ENCODE results near the gene NKAIN1. TPM values are rescaled to one million over a fixed set of nuclear protein-coding genes. Genes with fewer than 3 reads are reported as not detected.

NKAIN1 gene
- polyA plus RNA-seq, 2 of the 4 experiments (the other 2 are of a cell fraction): 0.74 to 0.80 TPM

GRCh38 chr1:31227891-31228568 lies 11.7 kb downstream of the NKAIN1 start:
- FAIRE-seq: no peak
- no peak for ATAC-seq
- Histone ChIP-seq H3K4me3 (no peak overlapping the region), H3K27ac (no peak overlapping the region), H3K9me3 (no peaks in the 10 kb centered on the region), H3K4me2 (no peak overlapping the region), H3K4me1 (peaks cover 3% of the 10 kb centered on the region; the same call in 1 of the 3 replicates)
- POLR2A ChIA-PET: no interaction called here
- TF ChIP-seq SMC3 (IDR thresholded peaks at IDR 0.05) (no peak), HOXB13 (CRISPR knock-in tag; IDR thresholded peaks at IDR 0.05; ENCODE audit: low read depth) (no peak), CEBPB (IDR thresholded peaks at IDR 0.05) (no peak), RAD21 (conservative IDR thresholded peaks at IDR 0.05 in 1 of 2, IDR thresholded peaks at IDR 0.05 in 1 of 2) (no peak), RARB (CRISPR knock-in tag; IDR thresholded peaks at IDR 0.05) (no peak), RNF2 (IDR thresholded peaks at IDR 0.05; ENCODE audit: borderline replicate concordance, low read depth) (no peak), NPAS2 (CRISPR knock-in tag; IDR thresholded peaks at IDR 0.05; ENCODE audit: borderline replicate concordance) (no peak), CBX8 (IDR thresholded peaks at IDR 0.05) (no peak), ZC3H11A (IDR thresholded peaks at IDR 0.05) (no peak)
- TF ChIP-seq, protein P1, sequence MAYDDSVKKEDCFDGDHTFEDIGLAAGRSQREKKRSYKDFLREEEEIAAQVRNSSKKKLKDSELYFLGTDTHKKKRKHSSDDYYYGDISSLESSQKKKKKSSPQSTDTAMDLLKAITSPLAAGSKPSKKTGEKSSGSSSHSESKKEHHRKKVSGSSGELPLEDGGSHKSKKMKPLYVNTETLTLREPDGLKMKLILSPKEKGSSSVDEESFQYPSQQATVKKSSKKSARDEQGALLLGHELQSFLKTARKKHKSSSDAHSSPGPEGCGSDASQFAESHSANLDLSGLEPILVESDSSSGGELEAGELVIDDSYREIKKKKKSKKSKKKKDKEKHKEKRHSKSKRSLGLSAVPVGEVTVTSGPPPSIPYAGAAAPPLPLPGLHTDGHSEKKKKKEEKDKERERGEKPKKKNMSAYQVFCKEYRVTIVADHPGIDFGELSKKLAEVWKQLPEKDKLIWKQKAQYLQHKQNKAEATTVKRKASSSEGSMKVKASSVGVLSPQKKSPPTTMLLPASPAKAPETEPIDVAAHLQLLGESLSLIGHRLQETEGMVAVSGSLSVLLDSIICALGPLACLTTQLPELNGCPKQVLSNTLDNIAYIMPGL (CRISPR knock-in tag; IDR thresholded peaks at IDR 0.05; ENCODE audit: borderline replicate concordance): no peak
- TF ChIP-seq, protein P2, sequence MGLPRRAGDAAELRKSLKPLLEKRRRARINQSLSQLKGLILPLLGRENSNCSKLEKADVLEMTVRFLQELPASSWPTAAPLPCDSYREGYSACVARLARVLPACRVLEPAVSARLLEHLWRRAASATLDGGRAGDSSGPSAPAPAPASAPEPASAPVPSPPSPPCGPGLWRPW (IDR thresholded peaks at IDR 0.05): no peak
- DNase-seq (ENCODE audit: low read depth in 1 of 2, low spot score in 1 of 2): no peak
- 93% methylated on average over 5 of the region's 5 CpGs for WGBS (ENCODE audit: missing lambda C conversion rate)
- CTCF ChIA-PET: no interaction called here

DNA sequence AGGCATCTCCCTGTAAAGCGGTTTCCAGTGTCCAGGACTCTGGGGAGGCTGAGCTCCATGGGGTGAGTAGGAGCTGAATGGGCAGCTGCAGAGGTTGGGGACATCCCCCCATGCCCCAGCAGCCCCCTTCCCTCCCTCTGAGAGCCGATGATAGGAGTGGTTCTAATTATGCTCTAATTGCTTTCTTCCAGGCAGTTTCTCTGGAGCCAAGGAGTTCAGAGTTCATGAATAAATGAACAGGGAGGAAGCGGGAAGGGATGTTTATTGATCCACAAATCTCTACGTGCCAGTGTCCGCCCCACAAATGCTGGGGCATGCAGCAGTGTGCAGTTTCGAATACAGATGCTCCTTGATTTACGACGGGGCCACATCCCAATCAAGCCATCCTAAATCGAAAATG lies 15.6 kb downstream of the NKAIN1 start:
- ChIA-PET CTCF (interaction anchor here (0.5 to 1.6 kb wide), 3 partner anchors 9 to 140 kb away, joined by 3 read pairs; no protein-coding TSS in a partner anchor), POLR2A (no interaction called here)
- no peak for ATAC-seq
- no peak overlapping the region for H3K4me3 ChIP-seq
- TF ChIP-seq FOXS1 (CRISPR knock-in tag; IDR thresholded peaks at IDR 0.05) (no peak), ELK1 (IDR thresholded peaks at IDR 0.05; ENCODE audit: low read depth, low read length) (no peak)
- WGBS (ENCODE audit: missing lambda C conversion rate): 44% methylated on average over 8 of the region's 9 CpGs
- no peaks in the 10 kb centered on the region for H3K9me3 ChIP-seq
- no peak for DNase-seq (ENCODE audit: low read depth in 1 of 2, low spot score in 1 of 2)
- no peak overlapping the region for H3K27ac ChIP-seq
- FAIRE-seq: no peak
- no peak overlapping the region for H3K4me2 ChIP-seq
- H3K4me1 ChIP-seq: peaks cover 2% of the 10 kb centered on the region; the same call in 1 of the 3 replicates

DNA sequence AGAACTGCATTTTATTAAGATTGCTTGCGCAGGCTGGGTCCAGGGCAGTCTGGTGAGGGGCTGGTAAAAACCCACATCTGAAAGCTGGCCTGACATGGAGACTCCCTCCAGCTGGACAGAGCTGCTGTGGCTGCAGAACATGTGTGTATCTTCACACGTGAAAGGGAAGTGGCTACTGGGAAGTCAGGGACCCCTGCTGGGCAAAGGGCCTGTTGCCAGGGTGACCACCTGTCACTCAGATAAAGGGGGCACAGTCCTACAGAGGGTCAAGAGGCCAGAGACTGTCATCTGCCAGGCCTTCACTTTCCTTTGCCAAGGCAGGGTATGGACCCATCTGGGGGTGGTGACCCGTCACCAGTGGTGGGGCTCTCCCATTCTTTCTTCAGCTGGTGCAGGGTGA lies 17.5 kb downstream of the NKAIN1 start:
- no peak for DNase-seq (ENCODE audit: low read depth in 1 of 2, low spot score in 1 of 2)
- ATAC-seq: no peak
- Histone ChIP-seq H3K9me3 (no peaks in the 10 kb centered on the region), H3K27ac (no peak overlapping the region), H3K4me1 (no peaks in the 10 kb centered on the region), H3K4me2 (no peak overlapping the region), H3K4me3 (no peak overlapping the region)
- FAIRE-seq: no peak
- CTCF ChIA-PET: interaction anchor here (1.1 kb wide), 1 partner anchor 23 kb away, joined by 3 read pairs; no protein-coding TSS in a partner anchor
- TF ChIP-seq BHLHE40 (IDR thresholded peaks at IDR 0.05; ENCODE audit: low read depth, low read length) (no peak), ESRRA (IDR thresholded peaks at IDR 0.05; ENCODE audit: borderline replicate concordance, low read length) (no peak), USF2 (IDR thresholded peaks at IDR 0.05) (no peak), E2F6 (IDR thresholded peaks at IDR 0.05; ENCODE audit: borderline replicate concordance, low read depth) (no peak), PHF8 (IDR thresholded peaks at IDR 0.05; ENCODE audit: borderline replicate concordance, low read depth) (no peak), ZNF302 (CRISPR knock-in tag; IDR thresholded peaks at IDR 0.05) (no peak), RNF2 (IDR thresholded peaks at IDR 0.05; ENCODE audit: borderline replicate concordance, low read depth) (no peak), EP300 (IDR thresholded peaks at IDR 0.05) (no peak), ZC3H11A (IDR thresholded peaks at IDR 0.05) (no peak), ZSCAN20 (CRISPR knock-in tag; IDR thresholded peaks at IDR 0.05) (no peak), RFX5 (IDR thresholded peaks at IDR 0.05) (no peak), RARB (CRISPR knock-in tag; IDR thresholded peaks at IDR 0.05) (no peak), TFCP2L1 (CRISPR knock-in tag; IDR thresholded peaks at IDR 0.05) (no peak), HOXB5 (CRISPR knock-in tag; IDR thresholded peaks at IDR 0.05) (no peak), POLR2AphosphoS2 (conservative IDR thresholded peaks at IDR 0.05; ENCODE audit: low read length) (no peak), MAFK (IDR thresholded peaks at IDR 0.05; ENCODE audit: partially characterized antibody) (no peak), SREBF2 (IDR thresholded peaks at IDR 0.05) (no peak), HOXB13 (CRISPR knock-in tag; IDR thresholded peaks at IDR 0.05; ENCODE audit: low read depth) (no peak)
- WGBS (ENCODE audit: missing lambda C conversion rate): 59% methylated on average over 2 of the region's 3 CpGs
- POLR2A ChIA-PET: no interaction called here

Measured in A549 (cell line).